H1 (cell line): ENCODE results near the gene LAMB3. TPM values are rescaled to one million over a fixed set of nuclear protein-coding genes. Genes with fewer than 3 reads are reported as not detected.

ENCODE experiments used
- CTCF ChIA-PET: fragments of 300-600 bp; sonication (Branson Sonifier 250); formaldehyde crosslinking; loops from one replicate; lab custom pipeline; 2021; ENCODE audit not compliant: partially characterized antibody; lab: Charles Lee
- POLR2A ChIA-PET: fragments of 300-600 bp; sonication (Branson Sonifier 250); formaldehyde crosslinking; loops from one replicate; lab custom pipeline; 2021; ENCODE audit warnings: inconsistent platforms; ENCODE audit not compliant: partially characterized antibody; lab: Charles Lee
- DNase-seq, 2 experiments: peaks; one replicate each; pipeline versions ENCODE4 v3.0.0 to v3.0.0-alpha.2; 2010 to 2022; ENCODE audit warnings: low spot score in 2 of 2, low read depth in 1 of 2, mixed read lengths in 1 of 2
- FAIRE-seq: peaks from 2 replicates; lab custom pipeline; 2011; peaks lifted over from hg19 to GRCh38; lab: Jason Lieb, UNC
- H2AFZ ChIP-seq: 2 replicates; pipeline ENCODE4 v1.8.1; 2012; ENCODE audit warnings: low read length, inconsistent platforms
- H2AK5ac ChIP-seq: 2 replicates; pipeline ENCODE4 v1.6.1; 2013; ENCODE audit warnings: low read depth, low read length
- H2BK120ac ChIP-seq: replicated peaks from 2 replicates; pipeline ENCODE3; 2013; ENCODE audit warnings: low read depth, low read length, inconsistent platforms
- H2BK12ac ChIP-seq: 2 replicates; pipeline ENCODE4 v1.6.1; 2013; ENCODE audit warnings: low read depth, low read length
- H2BK15ac ChIP-seq: 2 replicates; pipeline ENCODE4 v1.6.1; 2013; ENCODE audit warnings: low read length
- H2BK20ac ChIP-seq: 2 replicates; pipeline ENCODE4 v1.6.1; 2013; ENCODE audit warnings: low read length
- H2BK5ac ChIP-seq: 2 replicates; pipeline ENCODE4 v1.6.1; 2013; ENCODE audit warnings: low read depth, low read length
- H3K14ac ChIP-seq: 2 replicates; pipeline ENCODE4 v1.6.1; 2013; ENCODE audit warnings: inconsistent platforms; ENCODE audit not compliant: insufficient read length
- H3K18ac ChIP-seq: 2 replicates; pipeline ENCODE4 v1.6.1; 2013; ENCODE audit warnings: low read length; ENCODE audit errors: extremely low read depth
- H3K23ac ChIP-seq: 2 replicates; pipeline ENCODE4 v1.6.1; 2013; ENCODE audit warnings: inconsistent platforms; ENCODE audit not compliant: insufficient read length
- H3K23me2 ChIP-seq: 2 replicates; pipeline ENCODE4 v1.6.1; 2013; ENCODE audit warnings: low read depth, low read length
- H3K27ac ChIP-seq: 2 replicates; pipeline ENCODE4 v1.6.1; 2011; ENCODE audit warnings: low read depth, low read length, inconsistent platforms
- H3K27me3 ChIP-seq, 4 experiments: replicated peaks in 1 of 4; 1 replicate in 1 of 4; 2 replicates in 3 of 4; pipeline versions ENCODE4 v1.6.1 to v1.8.1; 2011 to 2013; ENCODE audit warnings: low read length in 3 of 4, mild to moderate bottlenecking in 3 of 4, inconsistent platforms in 2 of 4, mixed read lengths in 2 of 4, moderate library complexity in 1 of 4; ENCODE audit not compliant: control insufficient read depth in 3 of 4, insufficient read depth in 3 of 4; ENCODE audit errors: extremely low read depth in 1 of 4
- H3K36me3 ChIP-seq, 4 experiments: 2 replicates each; pipeline versions ENCODE4 v1.6.1 to v1.8.1; 2011 to 2013; ENCODE audit warnings: mild to moderate bottlenecking in 4 of 4, low read length in 3 of 4, moderate library complexity in 2 of 4, control low read depth in 1 of 4, inconsistent platforms in 1 of 4; ENCODE audit not compliant: insufficient read depth in 4 of 4, control insufficient read depth in 2 of 4
- H3K4ac ChIP-seq: replicated peaks from 2 replicates; pipeline ENCODE3; 2013; ENCODE audit warnings: low read length, low read depth, mixed read lengths, inconsistent platforms; ENCODE audit not compliant: insufficient read length
- H3K4me1 ChIP-seq, 4 experiments: replicated peaks in 1 of 4; 1 replicate in 1 of 4; 2 replicates in 3 of 4; pipeline versions ENCODE4 v1.6.1 to v1.8.1; 2011 to 2013; ENCODE audit warnings: low read length in 3 of 4, inconsistent platforms in 2 of 4, mixed read lengths in 1 of 4; ENCODE audit not compliant: insufficient read depth in 4 of 4, control insufficient read depth in 3 of 4
- H3K4me2 ChIP-seq, 2 experiments: 2 replicates each; pipeline versions ENCODE4 v1.6.1 to v1.8.1; 2011 to 2013; ENCODE audit warnings: low read depth in 2 of 2, low read length in 2 of 2, control low read depth in 1 of 2, inconsistent platforms in 1 of 2, mild to moderate bottlenecking in 1 of 2; ENCODE audit not compliant: insufficient read depth in 1 of 2
- H3K4me3 ChIP-seq, 4 experiments: fragments of 200-600, 300-600 bp in 1 of 4; sonication (generic), shearing (Covaris generic), sonication (Bioruptor Twin) in 1 of 4; 2 replicates each; pipeline versions ENCODE4 v1.5.1 to v1.8.1; 2011 to 2016; ENCODE audit warnings: low read length in 4 of 4, low read depth in 3 of 4, control low read depth in 2 of 4, inconsistent platforms in 2 of 4, mild to moderate bottlenecking in 2 of 4, mixed read lengths in 1 of 4, moderate library complexity in 1 of 4; ENCODE audit not compliant: insufficient read depth in 2 of 4; ENCODE audit errors: extremely low read depth in 1 of 4
- H3K56ac ChIP-seq: replicated peaks from 2 replicates; pipeline ENCODE3; 2013; ENCODE audit warnings: low read depth, mild to moderate bottlenecking, mixed read lengths, low read length, inconsistent platforms; ENCODE audit not compliant: insufficient read length
- H3K79me1 ChIP-seq: 2 replicates; pipeline ENCODE4 v1.6.1; 2013; ENCODE audit warnings: low read depth, low read length, control low read depth
- H3K79me2 ChIP-seq, 2 experiments: 2 replicates each; pipeline versions ENCODE4 v1.6.1 to v1.8.1; 2012 to 2013; ENCODE audit warnings: low read length in 2 of 2, mild to moderate bottlenecking in 2 of 2, inconsistent platforms in 1 of 2; ENCODE audit not compliant: insufficient read depth in 2 of 2, control insufficient read depth in 1 of 2
- H3K9ac ChIP-seq, 4 experiments: replicated peaks in 1 of 4; 1 replicate in 1 of 4; 2 replicates in 3 of 4; pipeline versions ENCODE4 v1.6.1 to v1.8.1; 2011 to 2013; ENCODE audit warnings: low read depth in 3 of 4, low read length in 3 of 4, control low read depth in 2 of 4, mild to moderate bottlenecking in 2 of 4, moderate library complexity in 2 of 4, inconsistent platforms in 1 of 4; ENCODE audit errors: extremely low read depth in 1 of 4
- H3K9me3 ChIP-seq, 2 experiments: 2 replicates each; pipeline versions ENCODE4 v1.6.1 to v1.8.1; 2012 to 2013; ENCODE audit warnings: mild to moderate bottlenecking in 2 of 2, moderate library complexity in 2 of 2, control low read depth in 1 of 2, inconsistent platforms in 1 of 2, low read depth in 1 of 2, low read length in 1 of 2, mixed read lengths in 1 of 2; ENCODE audit not compliant: insufficient read depth in 2 of 2
- H4K20me1 ChIP-seq, 2 experiments: replicated peaks in 1 of 2; 2 replicates each; pipeline versions ENCODE3 to v1.8.1; 2011 to 2013; ENCODE audit warnings: inconsistent platforms in 2 of 2, low read length in 2 of 2, mild to moderate bottlenecking in 1 of 2; ENCODE audit not compliant: insufficient read depth in 2 of 2, control insufficient read depth in 1 of 2
- H4K5ac ChIP-seq: 2 replicates; pipeline ENCODE4 v1.6.1; 2013; ENCODE audit warnings: low read length, low read depth, mixed read lengths, inconsistent platforms; ENCODE audit not compliant: insufficient read length
- H4K8ac ChIP-seq: 2 replicates; pipeline ENCODE4 v1.8.0; 2013; ENCODE audit warnings: mild to moderate bottlenecking, moderate library complexity, low read length, inconsistent platforms; ENCODE audit not compliant: insufficient read depth; ENCODE audit errors: extremely low read depth
- H4K91ac ChIP-seq: replicated peaks from 2 replicates; pipeline ENCODE3; 2013; ENCODE audit warnings: low read length, mixed read lengths, inconsistent platforms; ENCODE audit not compliant: insufficient read length
- CREB1 ChIP-seq: IDR thresholded peaks from 2 replicates; pipeline ENCODE4 v1.6.1; 2012; ENCODE audit warnings: inconsistent platforms
- EP300 ChIP-seq, 2 experiments: IDR thresholded peaks; 1 replicate in 1 of 2; 2 replicates in 1 of 2; pipeline ENCODE4 v1.6.1; 2011 to 2012; ENCODE audit warnings: low read depth in 2 of 2, low read length in 2 of 2, mild to moderate bottlenecking in 2 of 2, borderline replicate concordance in 1 of 2, inconsistent platforms in 1 of 2, moderate library complexity in 1 of 2
- GABPA ChIP-seq: IDR thresholded peaks from 2 replicates; pipeline ENCODE4 v1.6.1; 2011; ENCODE audit warnings: mild to moderate bottlenecking, low read length, moderate library complexity, borderline replicate concordance; ENCODE audit not compliant: insufficient read depth
- JUND ChIP-seq: IDR thresholded peaks from 2 replicates; pipeline ENCODE4 v1.6.1; 2011; ENCODE audit warnings: mild to moderate bottlenecking, improper control_type of control experiment, low read length
- NRF1 ChIP-seq: IDR thresholded peaks from 2 replicates; pipeline ENCODE4 v1.6.1; 2011; ENCODE audit warnings: mild to moderate bottlenecking, low read depth, low read length, improper control_type of control experiment
- RAD21 ChIP-seq, 2 experiments: IDR thresholded peaks in 1 of 2; conservative IDR thresholded peaks in 1 of 2; 2 replicates each; pipeline ENCODE4 v1.6.1; 2011; ENCODE audit warnings: low read depth in 2 of 2, low read length in 2 of 2, improper control_type of control experiment in 1 of 2, inconsistent platforms in 1 of 2, mild to moderate bottlenecking in 1 of 2, moderate library complexity in 1 of 2
- WGBS, 2 experiments: shearing (Covaris generic) in 1 of 2; methylation state at CpG; one replicate each; pipeline versions ENCODE4 v1.1.6 to v1.1.7; 2013 to 2015; ENCODE audit warnings: low lambda C conversion rate in 2 of 2, mixed read lengths in 2 of 2, inconsistent platforms in 1 of 2, low coverage in 1 of 2, missing lambda C conversion rate in 1 of 2; ENCODE audit not compliant: insufficient replicate concordance in 2 of 2, insufficient coverage in 1 of 2, insufficient read length in 1 of 2; ENCODE audit errors: extremely low coverage in 1 of 2, missing lambda C conversion rate in 1 of 2; 5-methylcytosine and 5-hydroxymethylcytosine counted together
- polyA plus RNA-seq, 7 experiments: library from polyadenylated mRNA; depleted of rRNA in 3 of 7; stranded (reverse) in 5 of 7; unstranded in 2 of 7; fragments of >200 nt in 5 of 7; fragments of 200-250 nt in 2 of 7; gene quantifications; 1 replicate in 5 of 7; 2 replicates in 1 of 7; 4 replicates in 1 of 7; pipeline versions ENCODE4 v1.2.1 to v1.2.3, GENCODE V29; 2011 to 2013; ENCODE audit warnings: missing spikeins in 2 of 7, mixed read lengths in 2 of 7
- total RNA-seq: library from RNA; stranded (reverse); fragmentation: NEBNext Ultra II Directional; extraction: Animal tissue kit (Norgen Biotek cat#: 25700); gene quantifications from 2 replicates; pipeline ENCODE4 v1.2.1, GENCODE V29; 2021

Gene LAMB3
- total and polyA plus RNA-seq, 2 of the 8 experiments (the other 6 are each of a cell fraction or from before 2014, with no cell fraction given): 0.45 to 0.50 TPM

GRCh38 chr1:209609041-209609790 is 43.0 kb downstream of the LAMB3 start:
- no peak for FAIRE-seq
- WGBS, 2 experiments: 87% methylated on average over 9 of the region's 9 CpGs; no CpG with 5 or more reads in 1 of the 2 experiments
- Histone ChIP-seq H4K8ac (no peak overlapping the region), H3K36me3 (no peaks in the 10 kb centered on the region), H2BK12ac (no peak overlapping the region), H3K4me1 (no peaks in the 10 kb centered on the region), H3K56ac (no peak overlapping the region), H3K79me2 (no peaks in the 10 kb centered on the region), H3K4ac (no peak overlapping the region), H3K14ac (no peak overlapping the region), H2AK5ac (no peak overlapping the region), H3K4me2 (no peak overlapping the region), H2BK15ac (no peak overlapping the region), H3K4me3 (no peak overlapping the region), H3K9ac (no peak overlapping the region), H3K79me1 (no peaks in the 10 kb centered on the region), H4K91ac (no peak overlapping the region), H2BK5ac (no peak overlapping the region), H3K27me3 (no peaks in the 10 kb centered on the region), H4K20me1 (no peaks in the 10 kb centered on the region), H3K23ac (no peak overlapping the region), H2AFZ (no peak overlapping the region), H3K23me2 (no peaks in the 10 kb centered on the region), H3K18ac (no peak overlapping the region), H3K9me3 (no peaks in the 10 kb centered on the region), H2BK20ac (no peak overlapping the region), H2BK120ac (no peak overlapping the region), H4K5ac (no peak overlapping the region), H3K27ac (no peak overlapping the region)
- POLR2A ChIA-PET: interaction anchor here (1.1 kb wide), 1 partner anchor 64 kb away, joined by 3 read pairs; no protein-coding TSS in a partner anchor
- CTCF ChIA-PET: interaction anchor here (0.5 to 28.8 kb wide), 12 partner anchors 10 to 1363 kb away, joined by 3 to 636 read pairs (median 4); partner anchors contain the start of genes CAMK1G and G0S2
- no peak for DNase-seq
- no peak for TF ChIP-seq RAD21 (IDR thresholded peaks at IDR 0.05 in 1 of 2, conservative IDR thresholded peaks at IDR 0.05 in 1 of 2; ENCODE audit: low read depth in 2 of 2, low read length in 2 of 2)
- no peak for TF ChIP-seq CREB1
- no peak for TF ChIP-seq GABPA
- TF ChIP-seq JUND: no peak
- TF ChIP-seq NRF1: no peak
- TF ChIP-seq EP300 (IDR thresholded peaks at IDR 0.05; ENCODE audit: borderline replicate concordance in 1 of 2, low read depth in 2 of 2, low read length in 2 of 2): no peak
